HPDE6-E6E7 (cell line): Measurements from ENCODE around the gene ZFHX2.
"Not testable (repeated sequence)": the region's sequence is repeated elsewhere in the genome, so short reads cannot be mapped to it uniquely, and the experiment has no call there.

ENCODE experiments used
- DNase-seq: peaks from one replicate; pipeline ENCODE4 v3.0.0; 2011; ENCODE audit warnings: missing footprints; ENCODE audit errors: extremely low spot score

Gene ZFHX2

GRCh38 chr14:23540141-23540469, 11.5 kb downstream of the ZFHX2 start:
- no peak for DNase-seq

DNA sequence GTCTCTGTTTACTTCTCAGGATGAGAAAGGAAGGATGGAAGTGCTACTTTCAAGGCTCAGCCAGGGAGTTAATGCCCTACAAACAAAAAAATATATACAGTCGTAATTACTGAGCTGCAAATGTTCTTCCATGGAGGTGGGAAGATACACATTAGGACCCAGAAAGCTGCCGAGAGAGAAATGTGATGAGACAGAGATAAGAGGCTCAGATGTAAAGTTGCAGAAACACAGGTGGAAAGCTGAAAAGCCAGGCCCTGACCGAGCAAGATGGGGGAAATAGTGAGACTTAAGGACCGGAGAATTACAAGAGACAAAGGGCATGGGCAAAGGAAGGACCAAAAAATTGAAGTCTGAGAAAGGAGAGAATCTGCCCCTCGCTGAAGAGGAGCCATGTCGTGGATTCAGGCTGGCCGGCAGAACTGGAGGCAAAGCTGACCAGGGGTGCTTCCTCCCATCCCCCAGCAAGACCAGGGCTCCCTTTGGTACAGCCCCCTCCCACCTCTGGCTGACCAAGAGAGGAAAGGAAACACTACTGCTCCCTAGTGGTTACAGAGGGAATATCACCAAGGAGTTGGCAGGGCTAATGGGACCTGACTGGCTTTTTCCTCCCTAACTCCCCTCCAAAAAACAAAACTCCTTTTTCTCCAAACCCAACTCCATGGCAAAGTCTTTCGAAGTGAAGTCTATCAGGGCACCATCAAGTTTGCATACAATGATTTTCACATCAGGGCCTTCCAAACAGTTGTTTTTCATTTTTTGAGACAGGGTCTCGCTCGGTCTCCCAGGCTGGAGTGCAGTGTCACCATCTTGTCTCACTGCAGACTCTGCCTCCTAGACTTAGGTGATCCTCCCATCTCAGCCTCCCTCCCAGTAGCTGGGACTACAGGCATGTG, 12.1 kb downstream of the ZFHX2 start:
- DNase-seq = peak; percentile 57

DNA sequence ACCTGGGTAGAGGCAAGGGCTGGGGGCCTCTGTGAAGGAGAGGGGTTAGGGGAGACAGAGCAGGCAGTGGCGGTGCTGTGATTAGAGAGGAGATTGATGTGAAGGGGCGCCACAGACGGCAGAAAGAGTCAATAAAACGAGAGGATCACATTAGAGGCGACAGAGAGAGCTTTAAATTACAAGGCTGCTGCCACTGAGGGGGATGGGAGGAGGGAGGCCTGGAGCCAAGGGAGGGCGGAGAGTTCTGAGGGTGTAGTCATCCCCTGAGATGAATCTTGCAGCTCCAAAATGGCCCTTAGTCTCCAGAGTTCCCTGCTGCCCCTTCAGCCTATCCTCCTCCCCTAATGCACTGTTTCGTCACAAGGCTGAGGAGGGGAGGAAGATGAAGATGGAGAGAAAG, 12.8 kb downstream of the ZFHX2 start:
- no peak for DNase-seq

DNA sequence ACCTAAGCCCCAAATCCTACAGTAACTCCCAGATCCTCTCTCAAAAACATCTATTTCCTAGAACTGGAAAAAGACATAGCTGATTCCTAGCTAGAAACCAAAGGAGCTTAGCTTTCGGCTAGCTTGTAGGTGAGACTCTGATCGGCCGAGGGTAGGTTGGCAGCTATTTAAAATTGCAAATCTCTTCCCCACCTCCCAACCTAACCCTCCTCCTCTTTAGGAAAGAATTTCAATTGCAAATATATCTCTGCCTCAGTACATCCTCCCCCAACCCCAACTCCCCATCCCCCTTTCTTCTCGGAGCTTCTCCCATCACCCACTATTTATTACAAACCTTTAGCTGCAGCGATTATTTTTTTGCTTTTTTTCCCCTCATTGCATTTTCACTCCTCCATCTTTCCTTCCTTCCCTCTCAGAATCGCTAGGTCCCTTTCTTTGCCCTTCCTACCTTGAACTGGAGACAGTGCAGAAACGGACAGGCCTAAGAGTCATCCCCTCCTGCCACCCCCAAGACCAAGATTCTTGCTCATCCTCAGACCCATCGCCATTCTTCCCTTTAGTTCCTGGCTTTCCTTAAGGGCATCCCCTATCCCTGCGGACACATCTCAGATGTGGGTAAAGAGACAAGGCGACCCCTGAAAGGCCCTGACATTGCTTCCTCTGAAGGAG, 13.4 kb downstream of the ZFHX2 start:
- DNase-seq = no peak

GRCh38 chr14:23537351-23538049, 14.1 kb downstream of the ZFHX2 start:
- DNase-seq = peak; percentile 63

- DNase-seq = not testable (repeated sequence)
Measured at GRCh38 chr14:23536906-23537305, 14.7 kb downstream of the ZFHX2 start.

- DNase-seq = no peak
Measured at GRCh38 chr14:23536494-23536893, 15.1 kb downstream of the ZFHX2 start.

- DNase-seq = no peak
Measured at GRCh38 chr14:23535943-23536342, 15.6 kb downstream of the ZFHX2 start.

DNA sequence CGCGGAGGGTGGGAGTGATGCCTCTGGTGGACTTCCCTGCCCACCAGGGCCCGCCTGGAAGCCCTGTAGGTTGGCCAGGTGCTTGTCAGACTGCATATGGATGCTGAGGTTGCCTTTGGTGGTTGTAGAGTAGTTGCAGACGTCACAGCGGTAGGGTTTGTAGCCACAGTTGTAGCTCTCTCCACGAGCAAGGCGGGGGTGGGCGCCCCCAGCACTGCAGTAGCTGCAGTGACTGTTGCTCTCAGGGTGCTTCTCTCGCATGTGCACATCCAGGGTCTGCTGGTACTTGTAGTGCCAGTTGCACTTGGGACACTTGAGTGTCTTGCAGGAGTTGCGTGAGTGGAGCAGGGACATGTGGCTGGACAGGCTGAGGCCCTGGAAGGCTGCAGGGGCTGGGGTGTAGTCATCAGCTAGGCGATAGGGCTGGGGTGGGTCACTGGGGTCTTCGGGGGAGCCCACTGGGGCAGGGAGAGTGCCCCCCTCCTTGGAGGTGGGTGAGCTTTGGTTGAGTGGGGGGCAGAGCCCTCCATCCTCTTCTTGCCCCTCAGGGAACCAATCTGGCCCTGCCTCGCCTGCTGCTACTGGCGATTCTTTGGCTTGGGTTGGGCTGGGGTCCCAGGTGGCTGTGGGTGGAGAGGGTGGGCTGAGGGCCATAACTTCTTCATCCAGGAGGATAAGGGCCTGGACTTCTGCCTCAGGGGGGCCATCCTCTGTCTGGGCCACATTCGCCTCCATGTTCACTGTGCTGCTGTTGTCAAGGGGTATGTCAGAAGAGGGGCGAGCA, 17.7 kb downstream of the ZFHX2 start:
- DNase-seq = no peak

DNA sequence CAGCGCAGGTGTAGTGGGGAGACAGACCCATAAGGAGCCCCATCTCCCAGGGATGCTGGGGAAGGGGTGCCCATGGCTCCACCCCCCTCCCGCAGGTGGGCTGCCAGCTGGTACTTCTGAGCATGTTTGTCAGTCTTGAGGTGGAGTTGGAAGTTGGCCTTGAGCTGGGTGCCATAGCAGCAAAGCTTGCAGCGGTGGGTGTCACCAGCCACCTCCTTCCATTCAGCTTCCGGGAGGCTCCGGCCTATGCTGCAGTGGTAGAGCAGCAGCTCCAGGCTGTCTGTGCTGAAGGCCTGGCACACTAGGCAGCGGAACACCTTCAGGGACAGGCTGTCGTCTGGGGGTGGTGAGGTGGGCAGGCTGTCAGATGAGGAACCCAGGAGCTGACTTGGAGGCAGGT, 18.9 kb downstream of the ZFHX2 start:
- DNase-seq = no peak

DNA sequence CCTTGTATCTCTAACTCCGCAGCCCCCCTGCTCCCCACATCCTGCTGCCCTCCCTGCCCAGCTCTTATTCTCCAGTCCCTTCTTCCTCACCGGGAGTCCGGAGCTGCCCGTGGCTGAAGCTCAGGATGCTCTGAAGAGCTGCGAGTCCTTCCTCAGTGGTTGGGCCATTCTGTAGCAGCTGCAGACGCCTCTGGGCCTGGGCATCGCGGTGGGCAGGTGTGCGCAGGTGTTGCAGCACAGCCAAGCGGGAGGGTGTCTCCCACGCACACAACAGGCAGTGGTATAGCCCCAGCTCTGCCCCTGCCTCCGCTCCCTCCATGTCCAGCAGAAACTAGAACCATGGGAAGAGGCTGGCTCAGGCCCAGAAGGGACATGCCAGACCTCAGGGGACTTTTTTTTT, 20.2 kb downstream of the ZFHX2 start:
- no peak for DNase-seq

DNA sequence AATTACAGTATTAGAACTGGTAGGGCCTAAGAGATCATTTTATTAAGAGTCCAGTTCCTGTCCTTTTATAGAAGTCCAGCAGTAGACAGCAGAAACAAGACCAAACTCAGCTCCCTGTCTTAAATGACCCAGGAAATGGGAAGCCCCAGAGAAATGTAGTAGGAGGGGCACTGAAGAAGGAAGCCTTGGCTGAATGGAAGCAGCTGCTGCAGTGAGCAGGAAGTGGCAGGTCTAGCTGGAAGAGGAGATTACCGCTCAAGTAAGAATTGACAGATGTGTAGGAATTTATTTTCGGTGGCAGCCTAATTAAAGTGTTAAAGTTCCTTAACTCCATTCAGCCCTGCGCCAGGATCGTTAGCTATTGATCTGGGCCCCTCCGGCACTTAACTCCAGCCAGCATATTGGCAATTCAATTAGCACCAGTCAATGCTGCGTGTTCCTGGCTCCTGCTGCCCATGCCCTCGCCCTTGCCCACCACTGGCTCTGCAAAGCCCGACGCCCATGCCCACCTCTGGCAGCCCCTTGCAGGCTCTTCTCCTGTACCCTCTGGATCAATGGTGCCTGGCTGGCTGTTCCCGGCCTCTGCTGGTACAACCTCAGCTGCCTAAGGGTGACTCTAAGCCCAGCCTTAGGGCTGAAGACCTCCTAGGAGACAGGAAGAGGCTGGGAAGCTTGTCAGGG, 21.1 kb downstream of the ZFHX2 start:
- no peak for DNase-seq

DNA sequence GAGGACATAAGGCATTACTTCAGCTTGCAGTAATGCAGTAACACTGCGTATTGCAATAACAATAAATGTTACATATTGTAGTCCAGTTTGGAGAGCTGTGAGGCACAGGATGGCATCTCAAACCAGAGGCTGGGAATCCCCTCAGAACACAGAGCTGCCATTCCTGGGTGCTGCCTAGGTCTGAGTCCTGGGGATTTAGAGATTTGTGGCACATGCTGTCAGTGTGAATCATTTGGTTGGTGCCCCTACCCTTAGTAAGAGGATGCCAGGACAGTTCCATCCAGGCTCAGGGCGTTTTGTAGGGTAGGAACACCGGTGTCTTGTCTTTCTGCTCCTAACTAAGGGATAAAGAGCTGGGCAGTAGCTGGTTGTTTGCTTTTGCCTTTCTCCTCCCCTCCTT, 22.5 kb downstream of the ZFHX2 start:
- DNase-seq = no peak

DNA sequence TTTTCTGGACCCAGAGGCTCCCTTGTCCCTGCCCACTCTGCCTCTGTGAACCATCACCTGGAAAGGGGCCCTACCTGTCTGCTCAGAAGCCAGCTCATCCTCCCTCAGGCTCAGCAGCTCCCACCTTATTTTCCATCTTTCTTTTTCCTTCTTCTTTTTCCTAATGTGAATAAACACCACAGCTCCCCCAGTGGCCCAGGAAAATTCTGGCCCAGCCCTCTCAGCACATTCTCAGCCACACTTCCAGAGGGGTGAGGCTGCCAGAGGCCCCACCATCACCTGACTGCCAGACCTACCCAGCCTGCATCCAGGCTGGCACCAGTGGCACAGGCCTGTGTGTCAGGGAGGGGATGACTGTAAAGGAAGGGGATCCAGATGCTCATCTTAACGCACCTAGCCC, 23.0 kb downstream of the ZFHX2 start:
- no peak for DNase-seq

GRCh38 chr14:23525611-23526010, 26.0 kb downstream of the ZFHX2 start:
- no peak for DNase-seq

DNA sequence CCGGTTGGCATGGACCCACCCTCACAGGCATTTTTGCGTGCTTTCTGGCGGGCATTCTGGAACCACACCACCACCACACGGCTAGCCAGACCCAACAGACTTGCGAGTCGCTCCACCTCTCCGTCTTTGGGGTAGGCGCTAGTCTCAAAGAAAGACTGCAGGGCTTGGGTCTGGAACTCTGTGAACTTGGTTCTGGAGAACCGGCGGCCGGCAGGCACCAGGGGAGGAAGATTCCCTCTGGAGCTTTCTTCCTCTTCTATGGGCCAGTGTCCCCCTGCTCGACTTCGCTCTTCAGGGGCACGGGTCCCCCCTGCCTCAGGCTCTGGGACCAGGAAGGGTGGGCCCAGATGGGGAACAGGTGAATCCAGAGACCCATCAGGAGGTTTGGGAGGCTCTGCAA, 26.6 kb downstream of the ZFHX2 start:
- no peak for DNase-seq

DNA sequence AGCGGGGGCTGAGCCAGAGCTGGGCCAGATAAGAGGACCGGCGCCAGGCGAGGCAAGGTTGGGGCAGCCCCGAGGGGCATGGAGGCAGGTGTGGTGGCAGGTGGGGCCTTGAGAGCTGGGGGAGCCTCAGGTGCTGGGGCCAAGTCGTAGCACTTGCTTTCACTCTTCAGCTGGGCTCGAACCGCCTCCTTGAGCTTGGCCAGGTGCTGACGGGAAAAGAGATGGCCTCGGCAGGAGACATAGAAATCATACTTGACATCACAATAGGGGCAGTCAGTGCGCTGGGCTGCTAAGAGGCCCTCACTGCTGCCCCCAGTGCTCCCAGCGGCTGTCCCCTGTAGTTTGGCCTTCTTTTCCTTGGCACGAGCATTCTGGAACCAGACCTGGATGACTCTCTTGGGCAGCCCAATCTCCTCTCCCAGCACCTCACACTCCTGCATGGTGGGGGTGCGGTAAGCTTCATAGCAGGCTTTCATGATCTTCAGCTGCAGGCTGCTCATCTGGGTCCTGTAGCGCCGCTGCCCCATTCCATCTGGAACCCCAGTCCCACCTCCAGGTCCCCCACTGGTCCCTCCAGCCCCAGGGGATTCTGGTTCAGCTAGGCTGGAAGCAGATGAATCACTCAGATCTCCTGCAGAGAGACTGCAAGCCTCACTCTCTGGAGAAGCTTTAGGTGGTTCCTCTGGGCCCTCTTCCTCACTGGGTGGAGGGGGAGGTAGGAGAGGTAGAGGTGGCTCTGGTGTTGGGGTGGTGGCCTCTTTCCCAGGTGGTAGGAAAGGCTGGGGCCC, 28.1 kb downstream of the ZFHX2 start:
- DNase-seq = no peak

DNA sequence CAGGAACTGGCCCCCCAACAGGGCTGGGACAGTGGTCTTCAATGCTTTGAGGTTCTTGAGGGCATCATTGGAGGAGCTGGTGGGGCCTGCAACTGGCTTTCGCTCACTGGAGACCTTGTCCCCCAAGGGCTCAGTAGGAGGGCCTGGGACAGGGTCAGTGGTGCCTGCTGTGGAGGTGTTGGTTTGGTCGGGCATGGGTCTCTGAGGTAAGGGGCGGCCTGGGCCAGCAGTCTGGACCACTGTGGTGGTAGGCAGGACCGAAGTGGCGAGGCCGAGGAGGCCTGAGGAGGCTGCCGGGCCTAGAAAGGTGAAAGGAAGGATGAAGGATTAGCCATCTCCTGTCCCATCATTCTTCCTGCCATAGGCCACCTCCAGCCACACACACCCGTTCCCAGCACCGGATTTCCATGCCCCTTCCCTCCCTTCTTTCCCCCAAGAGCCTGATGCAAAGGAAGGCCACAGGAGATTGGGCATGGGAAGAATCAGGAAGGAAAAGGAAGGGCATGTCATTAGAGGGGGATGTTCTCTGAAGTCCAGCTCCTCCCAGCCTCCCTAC, 28.8 kb downstream of the ZFHX2 start:
- DNase-seq = no peak

- no peak for DNase-seq
Measured at GRCh38 chr14:23521785-23522640, 29.6 kb downstream of the ZFHX2 start.
